HCT116 (cell line): Measurements from ENCODE around the gene SLC6A3. TPM values are rescaled to one million over a fixed set of nuclear protein-coding genes. Genes with fewer than 3 reads are reported as not detected.
"Not testable (repeated sequence)": the region's sequence is repeated elsewhere in the genome, so short reads cannot be mapped to it uniquely, and the experiment has no call there.

Experiments used
- ATAC-seq: fragments of 200-7000 bp; cut with Tn5 transposase; 2 replicates; pipeline ENCODE4 v1.9.1; 2020; ENCODE audit warnings: mild to moderate bottlenecking, moderate library complexity
- BruUV-seq: library from RNA; stranded (reverse); fragments of 400-500 nt; replicated peaks from 2 replicates; lab custom pipeline; 2021; lab: Mats Ljungman, UMichigan
- CTCF ChIA-PET: fragments of 300-600 bp; sonication (Branson Sonifier 250); formaldehyde crosslinking; loops from one replicate; lab custom pipeline; 2021; ENCODE audit warnings: antibody characterized with exemption; lab: Charles Lee
- POLR2A ChIA-PET: fragments of 300-600, 350-600 bp; sonication (Branson Sonifier 250); formaldehyde crosslinking; loops from one replicate; lab custom pipeline; 2021; ENCODE audit warnings: antibody characterized with exemption; lab: Charles Lee
- RAD21 ChIA-PET, 2 experiments: fragments of 300-600 bp; sonication (Branson Sonifier 250); formaldehyde crosslinking; loops; one replicate each; lab custom pipeline; 2023; ENCODE audit warnings: low total read pairs in 2 of 2; ENCODE audit not compliant: uncharacterized antibody in 2 of 2, unreplicated experiment in 2 of 2, low non-redundant PET in 1 of 2; lab: Charles Lee
- DNase-seq: peaks from one replicate; pipeline ENCODE4 v3.0.0-alpha.2; 2010; ENCODE audit warnings: low read depth, low spot score
- H2AFZ ChIP-seq: fragments of 200-600 bp; shearing (Covaris generic), sonication (generic); 2 replicates; pipeline ENCODE4 v1.6.1; 2017; ENCODE audit warnings: low read depth, mixed run types, mixed read lengths, antibody characterized with exemption, low read length; ENCODE audit not compliant: poor library complexity, severe bottlenecking
- H3K27ac ChIP-seq: 2 replicates; pipeline ENCODE4 v1.5.1; 2012; ENCODE audit warnings: low read depth, low read length
- H3K27me3 ChIP-seq: fragments of 200-600 bp; sonication (generic); 2 replicates; pipeline ENCODE4 v1.6.1; 2016; ENCODE audit warnings: mixed run types, low read length, mixed read lengths; ENCODE audit not compliant: insufficient read depth
- H3K36me3 ChIP-seq, 2 experiments: fragments of 200-500 bp in 1 of 2; fragments of 200-600 bp in 1 of 2; sonication (Bioruptor generic) in 1 of 2; sonication (generic) in 1 of 2; 2 replicates each; pipeline versions ENCODE4 v1.5.1 to v1.6.1; 2014 to 2016; ENCODE audit warnings: low read length in 2 of 2, inconsistent platforms in 1 of 2, mixed read lengths in 1 of 2, mixed run types in 1 of 2; ENCODE audit not compliant: insufficient read depth in 2 of 2, control insufficient read depth in 1 of 2
- H3K4me1 ChIP-seq, 2 experiments: fragments of 200-600 bp in 1 of 2; sonication (generic) in 1 of 2; 2 replicates each; pipeline versions ENCODE4 v1.5.1 to v1.6.1; 2012 to 2017; ENCODE audit warnings: low read length in 2 of 2, inconsistent platforms in 1 of 2, mild to moderate bottlenecking in 1 of 2, mixed read lengths in 1 of 2, mixed run types in 1 of 2, moderate library complexity in 1 of 2; ENCODE audit not compliant: insufficient read depth in 2 of 2, control insufficient read depth in 1 of 2
- H3K4me2 ChIP-seq: fragments of 200-600 bp; sonication (generic); 2 replicates; pipeline ENCODE4 v1.6.1; 2017; ENCODE audit warnings: mixed run types, low read length, mixed read lengths
- H3K4me3 ChIP-seq, 2 experiments: fragments of 200-600 bp in 1 of 2; sonication (generic) in 1 of 2; replicated peaks in 1 of 2; 2 replicates each; pipeline ENCODE4 v1.5.1; 2011 to 2016; ENCODE audit warnings: low read length in 2 of 2, control low read depth in 1 of 2, low read depth in 1 of 2, mild to moderate bottlenecking in 1 of 2, mixed read lengths in 1 of 2, mixed run types in 1 of 2
- H3K79me2 ChIP-seq: fragments of 200-600 bp; sonication (generic); 2 replicates; pipeline ENCODE4 v1.6.1; 2017; ENCODE audit warnings: mild to moderate bottlenecking, mixed run types, low read length, moderate library complexity, mixed read lengths; ENCODE audit not compliant: insufficient read depth
- H3K9ac ChIP-seq: fragments of 200-600 bp; sonication (generic); 2 replicates; pipeline ENCODE4 v1.6.1; 2016; ENCODE audit warnings: low read length, mixed read lengths
- H3K9me2 ChIP-seq: fragments of 200-600 bp; sonication (generic), shearing (Covaris generic); 2 replicates; pipeline ENCODE4 v1.6.1; 2017; ENCODE audit warnings: mixed run types, mild to moderate bottlenecking, moderate library complexity; ENCODE audit not compliant: insufficient read depth
- H3K9me3 ChIP-seq, 2 experiments: fragments of 200-500 bp in 1 of 2; fragments of 200-600 bp in 1 of 2; sonication (Bioruptor generic) in 1 of 2; sonication (generic) in 1 of 2; 2 replicates each; pipeline ENCODE4 v1.6.1; 2014 to 2017; ENCODE audit warnings: low read length in 2 of 2, mixed read lengths in 2 of 2, inconsistent platforms in 1 of 2, low read depth in 1 of 2, mild to moderate bottlenecking in 1 of 2, mixed run types in 1 of 2, moderate library complexity in 1 of 2; ENCODE audit not compliant: control insufficient read depth in 1 of 2, insufficient read depth in 1 of 2
- H4K20me1 ChIP-seq: fragments of 200-600 bp; sonication (generic), shearing (Covaris generic); 2 replicates; pipeline ENCODE4 v1.6.1; 2017; ENCODE audit warnings: mixed run types, mild to moderate bottlenecking, moderate library complexity; ENCODE audit not compliant: insufficient read depth
- CBX3 ChIP-seq: IDR thresholded peaks from 2 replicates; pipeline ENCODE4 v1.6.1; 2012; ENCODE audit warnings: low read depth
- CEBPB ChIP-seq: IDR thresholded peaks from 2 replicates; pipeline ENCODE4 v1.6.1; 2012; ENCODE audit warnings: low read depth
- EGR1 ChIP-seq: IDR thresholded peaks from 2 replicates; pipeline ENCODE4 v1.6.1; 2012; ENCODE audit warnings: low read depth
- ELF1 ChIP-seq: IDR thresholded peaks from 2 replicates; pipeline ENCODE4 v1.6.1; 2012; ENCODE audit warnings: low read depth, borderline replicate concordance
- EZH2 ChIP-seq: fragments of 200-600 bp; sonication (generic); IDR thresholded peaks from 2 replicates; pipeline ENCODE4 v1.6.1; 2017; ENCODE audit warnings: antibody characterized with exemption, mixed run types
- FOSL1 ChIP-seq: IDR thresholded peaks from 2 replicates; pipeline ENCODE4 v1.6.1; 2012; ENCODE audit warnings: low read depth
- SIN3A ChIP-seq: IDR thresholded peaks from 2 replicates; pipeline ENCODE4 v1.6.1; 2012; ENCODE audit warnings: low read depth
- SRF ChIP-seq: IDR thresholded peaks from 2 replicates; pipeline ENCODE4 v1.6.1; 2012; ENCODE audit warnings: low read depth
- YY1 ChIP-seq: IDR thresholded peaks from 2 replicates; pipeline ENCODE4 v1.6.1; 2011; ENCODE audit warnings: low read length, low read depth, moderate library complexity, mild to moderate bottlenecking; ENCODE audit not compliant: insufficient replicate concordance; ENCODE audit errors: extremely low read depth
- intact Hi-C: fragments of 100-400 bp; cut with micrococcal nuclease; formaldehyde crosslinking; loops from 2 replicates; pipeline ENCODE4 v1.10.0; 2022
- total RNA-seq: library from RNA; stranded (reverse); gene quantifications from one replicate; pipeline ENCODE4 v1.2.1, GENCODE V29; 2021; ENCODE audit not compliant: unreplicated experiment
- TF ChIP-seq, protein P1 (sequence below): IDR thresholded peaks from 2 replicates; pipeline ENCODE4 v1.6.1; 2012
- TF ChIP-seq, protein P2 (sequence below): IDR thresholded peaks from 2 replicates; pipeline ENCODE4 v1.6.1; 2011; ENCODE audit warnings: mild to moderate bottlenecking, low read length, moderate library complexity; ENCODE audit not compliant: insufficient replicate concordance; ENCODE audit errors: extremely low read depth
- TF ChIP-seq, protein P3 (sequence below): IDR thresholded peaks from 2 replicates; pipeline ENCODE4 v1.6.1; 2012

The SLC6A3 gene
- total RNA-seq, 1 experiment from 2014 or later = not detected

DNA sequence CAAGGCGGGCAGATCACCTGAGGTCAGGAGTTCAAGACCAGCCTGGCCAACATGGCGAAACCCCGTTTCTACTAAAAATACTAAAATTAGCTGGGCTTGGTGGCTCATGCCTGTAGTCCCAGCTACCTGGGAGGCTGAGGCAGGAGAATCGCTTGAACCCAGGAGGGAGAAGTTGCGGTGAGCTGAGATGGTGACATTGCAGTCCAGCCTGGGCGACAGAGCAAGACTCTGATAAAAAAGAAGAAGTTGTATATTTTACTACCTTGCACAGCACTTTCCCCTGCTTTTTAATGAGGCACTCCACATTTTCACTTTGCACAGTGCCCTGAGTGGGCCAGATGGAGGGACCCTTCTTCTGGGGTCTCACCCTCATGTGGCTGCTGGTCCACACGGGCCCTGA, 84.9 kb downstream of the SLC6A3 start:
- H3K9me3 ChIP-seq, H3K9me2 ChIP-seq, H3K27ac ChIP-seq, H3K36me3 ChIP-seq, H3K4me1 ChIP-seq, DNase-seq, H4K20me1 ChIP-seq, CTCF ChIA-PET, H3K4me2 ChIP-seq, H3K79me2 ChIP-seq, H3K4me3 ChIP-seq, BruUV-seq, RAD21 ChIA-PET, H3K9ac ChIP-seq, ATAC-seq, H2AFZ ChIP-seq, intact Hi-C loops: not testable (repeated sequence)
- peaks cover 22% of the 10 kb centered on the region; the same call in 1 of the 2 replicates for H3K27me3 ChIP-seq
- POLR2A ChIA-PET = interaction anchor here (0.6 kb wide), 1 partner anchor 919 kb away, joined by 3 read pairs; no protein-coding TSS in a partner anchor

DNA sequence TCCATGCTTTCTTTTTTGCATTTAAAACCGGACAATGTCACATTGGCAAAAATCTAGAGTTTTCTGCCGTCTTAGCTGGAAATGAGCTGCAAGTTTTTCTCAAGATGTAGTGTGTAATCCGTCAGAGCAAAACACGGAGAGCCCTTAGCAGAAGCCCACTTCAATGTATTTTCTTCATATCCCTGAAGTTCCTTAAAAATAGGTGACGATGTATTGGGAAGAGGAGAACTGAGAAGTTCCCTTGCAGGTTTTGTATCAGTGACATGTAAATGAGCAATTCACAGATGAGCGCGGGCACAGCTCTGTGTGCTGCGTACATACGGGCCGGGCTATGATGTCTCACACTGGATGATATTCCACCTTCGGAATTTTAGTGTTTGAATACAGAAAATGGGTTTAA, 85.5 kb downstream of the SLC6A3 start:
- no peak for TF ChIP-seq CBX3
- no peak overlapping the region for H3K9ac ChIP-seq
- H2AFZ ChIP-seq = no peak overlapping the region
- no peaks in the 10 kb centered on the region for H4K20me1 ChIP-seq
- no peaks in the 10 kb centered on the region for H3K9me3 ChIP-seq
- ChIA-PET POLR2A (no interaction called here), CTCF (no interaction called here), RAD21 (no interaction called here)
- no peak overlapping the region for H3K4me3 ChIP-seq
- no peaks in the 10 kb centered on the region for H3K36me3 ChIP-seq
- H3K9me2 ChIP-seq = no peaks in the 10 kb centered on the region
- no peak overlapping the region for H3K27ac ChIP-seq
- BruUV-seq = no TSS peak
- DNase-seq = no peak
- intact Hi-C loops = no loop called here
- no peak for ATAC-seq
- no peak overlapping the region for H3K4me2 ChIP-seq
- H3K4me1 ChIP-seq = no peaks in the 10 kb centered on the region
- no peaks in the 10 kb centered on the region for H3K79me2 ChIP-seq
- peaks cover 19% of the 10 kb centered on the region; the same call in 1 of the 2 replicates for H3K27me3 ChIP-seq

DNA sequence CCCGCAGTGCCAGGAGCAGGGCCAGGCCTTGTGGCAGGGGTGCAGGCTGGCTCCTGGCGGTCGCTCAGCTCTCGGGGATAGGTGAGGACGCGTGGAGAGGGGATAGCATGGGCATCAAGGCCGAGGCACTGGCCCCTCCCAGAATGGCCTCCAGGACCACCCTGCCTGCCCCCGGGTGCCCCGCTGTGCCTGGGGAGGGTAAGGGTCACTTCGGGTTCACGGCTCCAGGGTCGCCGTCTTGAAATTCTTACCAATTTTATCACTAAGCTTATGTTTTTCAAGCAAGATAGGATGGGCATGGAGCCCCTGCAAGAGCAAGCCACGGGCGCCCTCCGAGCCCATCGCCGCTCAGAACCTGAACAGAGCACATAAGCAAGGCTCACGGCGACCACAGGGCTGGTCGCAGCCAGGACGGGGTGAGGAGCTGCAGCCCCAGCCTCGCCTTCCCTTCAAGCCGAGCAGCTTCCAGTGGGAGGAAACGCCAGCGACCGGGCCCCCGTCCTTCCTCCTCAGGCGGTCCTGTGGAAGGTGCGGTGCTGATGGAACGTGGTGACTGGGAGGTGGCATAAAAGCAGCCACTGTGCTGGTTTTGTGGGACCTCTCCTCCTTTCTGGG, 86.1 kb downstream of the SLC6A3 start:
- POLR2A ChIA-PET = no interaction called here
- no peak overlapping the region for H3K27ac ChIP-seq
- ATAC-seq (no peak), DNase-seq (no peak)
- no peak overlapping the region for H3K4me3 ChIP-seq
- no peak overlapping the region for H3K4me2 ChIP-seq
- peaks cover 20% of the 10 kb centered on the region; the same call in 1 of the 2 replicates for H3K27me3 ChIP-seq
- BruUV-seq = no TSS peak
- H3K9me3 ChIP-seq = no peaks in the 10 kb centered on the region
- no peaks in the 10 kb centered on the region for H3K9me2 ChIP-seq
- H3K9ac ChIP-seq = no peak overlapping the region
- intact Hi-C loops = no loop called here
- H3K36me3 ChIP-seq = no peaks in the 10 kb centered on the region
- no peaks in the 10 kb centered on the region for H3K79me2 ChIP-seq
- RAD21 ChIA-PET = no interaction called here
- H2AFZ ChIP-seq = no peak overlapping the region
- CTCF ChIA-PET = no interaction called here
- no peaks in the 10 kb centered on the region for H4K20me1 ChIP-seq
- H3K4me1 ChIP-seq = no peaks in the 10 kb centered on the region
- TF ChIP-seq ELF1 = no peak
- no peak for TF ChIP-seq CEBPB
- no peak for TF ChIP-seq YY1
- TF ChIP-seq EGR1 = no peak
- TF ChIP-seq EZH2 = no peak
- TF ChIP-seq SIN3A = no peak
- TF ChIP-seq SRF = no peak
- TF ChIP-seq, protein P1, sequence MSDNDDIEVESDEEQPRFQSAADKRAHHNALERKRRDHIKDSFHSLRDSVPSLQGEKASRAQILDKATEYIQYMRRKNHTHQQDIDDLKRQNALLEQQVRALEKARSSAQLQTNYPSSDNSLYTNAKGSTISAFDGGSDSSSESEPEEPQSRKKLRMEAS = no peak
- TF ChIP-seq, protein P2, sequence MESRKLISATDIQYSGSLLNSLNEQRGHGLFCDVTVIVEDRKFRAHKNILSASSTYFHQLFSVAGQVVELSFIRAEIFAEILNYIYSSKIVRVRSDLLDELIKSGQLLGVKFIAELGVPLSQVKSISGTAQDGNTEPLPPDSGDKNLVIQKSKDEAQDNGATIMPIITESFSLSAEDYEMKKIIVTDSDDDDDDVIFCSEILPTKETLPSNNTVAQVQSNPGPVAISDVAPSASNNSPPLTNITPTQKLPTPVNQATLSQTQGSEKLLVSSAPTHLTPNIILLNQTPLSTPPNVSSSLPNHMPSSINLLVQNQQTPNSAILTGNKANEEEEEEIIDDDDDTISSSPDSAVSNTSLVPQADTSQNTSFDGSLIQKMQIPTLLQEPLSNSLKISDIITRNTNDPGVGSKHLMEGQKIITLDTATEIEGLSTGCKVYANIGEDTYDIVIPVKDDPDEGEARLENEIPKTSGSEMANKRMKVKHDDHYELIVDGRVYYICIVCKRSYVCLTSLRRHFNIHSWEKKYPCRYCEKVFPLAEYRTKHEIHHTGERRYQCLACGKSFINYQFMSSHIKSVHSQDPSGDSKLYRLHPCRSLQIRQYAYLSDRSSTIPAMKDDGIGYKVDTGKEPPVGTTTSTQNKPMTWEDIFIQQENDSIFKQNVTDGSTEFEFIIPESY = no peak
- TF ChIP-seq FOSL1 = no peak
- TF ChIP-seq, protein P3, sequence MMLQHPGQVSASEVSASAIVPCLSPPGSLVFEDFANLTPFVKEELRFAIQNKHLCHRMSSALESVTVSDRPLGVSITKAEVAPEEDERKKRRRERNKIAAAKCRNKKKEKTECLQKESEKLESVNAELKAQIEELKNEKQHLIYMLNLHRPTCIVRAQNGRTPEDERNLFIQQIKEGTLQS = no peak
